ENCODE data around the gene HSPB1.
"Not testable (repeated sequence)": the region's sequence is repeated elsewhere in the genome, so short reads cannot be mapped to it uniquely, and the experiment has no call there.

HSPB1 gene

DNA sequence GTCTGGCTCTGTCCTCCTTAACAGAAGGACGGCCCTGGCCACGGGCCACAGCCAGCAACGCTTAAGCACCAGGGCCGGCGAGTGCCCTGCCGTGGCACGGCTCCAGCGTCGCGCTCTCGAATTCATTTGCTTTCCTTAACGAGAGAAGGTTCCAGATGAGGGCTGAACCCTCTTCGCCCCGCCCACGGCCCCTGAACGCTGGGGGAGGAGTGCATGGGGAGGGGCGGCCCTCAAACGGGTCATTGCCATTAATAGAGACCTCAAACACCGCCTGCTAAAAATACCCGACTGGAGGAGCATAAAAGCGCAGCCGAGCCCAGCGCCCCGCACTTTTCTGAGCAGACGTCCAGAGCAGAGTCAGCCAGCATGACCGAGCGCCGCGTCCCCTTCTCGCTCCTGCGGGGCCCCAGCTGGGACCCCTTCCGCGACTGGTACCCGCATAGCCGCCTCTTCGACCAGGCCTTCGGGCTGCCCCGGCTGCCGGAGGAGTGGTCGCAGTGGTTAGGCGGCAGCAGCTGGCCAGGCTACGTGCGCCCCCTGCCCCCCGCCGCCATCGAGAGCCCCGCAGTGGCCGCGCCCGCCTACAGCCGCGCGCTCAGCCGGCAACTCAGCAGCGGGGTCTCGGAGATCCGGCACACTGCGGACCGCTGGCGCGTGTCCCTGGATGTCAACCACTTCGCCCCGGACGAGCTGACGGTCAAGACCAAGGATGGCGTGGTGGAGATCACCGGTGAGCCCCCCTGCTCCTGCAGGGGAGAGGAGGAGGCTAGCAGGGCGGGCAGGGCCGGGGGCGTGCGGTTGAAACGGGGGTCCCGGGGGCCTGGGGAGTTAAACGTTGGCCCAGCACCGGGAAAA lies at the start of gene HSPB1:
Gene HSPB1 (plus strand): TSS at position 327 of the 855 bp plus-strand sequence. CDS start 40 bp downstream, at position 367.
- DNase-seq (ENCODE audit: extremely low read depth in 1 of 2, low read depth in 1 of 2): peak in 1 of 2 donors; percentile 51

DNA sequence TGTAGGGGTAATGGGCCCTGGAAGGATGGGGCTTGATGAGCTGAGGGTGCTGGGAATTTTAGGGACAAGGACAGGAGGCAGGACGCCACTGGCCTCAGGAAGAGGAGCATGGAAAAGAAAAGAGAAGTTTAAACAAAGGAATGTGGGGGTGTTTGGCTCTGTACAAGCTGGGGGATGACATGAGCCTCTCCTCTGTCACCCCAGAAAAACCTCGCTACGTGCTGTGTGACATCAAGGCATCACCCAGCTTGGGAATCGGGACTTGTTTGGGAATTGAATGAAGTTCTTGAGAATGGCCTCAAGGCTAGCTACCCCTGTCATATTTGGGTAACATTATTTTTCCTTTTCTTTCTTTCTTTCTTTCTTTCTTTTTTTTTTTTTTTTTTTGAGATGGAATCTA lies 47.7 kb upstream of the HSPB1 start:
- no peak for DNase-seq (ENCODE audit: extremely low read depth in 1 of 2, low read depth in 1 of 2)

DNA sequence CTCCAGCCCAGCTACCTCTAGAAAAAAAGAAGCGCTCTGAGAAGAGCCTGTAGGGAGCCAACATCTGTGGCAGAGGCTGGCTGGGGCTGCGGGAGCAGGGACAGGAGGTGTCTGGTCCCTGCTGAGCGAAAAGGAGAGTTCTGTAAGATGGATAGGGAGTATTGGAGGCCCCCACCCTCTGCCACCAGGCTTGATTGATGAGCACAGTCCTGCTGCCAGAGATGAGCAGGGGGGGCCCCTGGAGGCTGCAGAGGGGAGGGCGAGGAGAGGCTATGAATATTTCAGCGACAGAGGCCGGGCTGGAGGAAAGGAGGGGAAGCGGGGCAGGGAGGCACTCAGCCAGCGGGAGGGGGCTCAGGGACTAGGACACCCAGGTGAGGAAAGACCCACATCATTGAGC lies 44.5 kb upstream of the HSPB1 start:
- no peak for DNase-seq (ENCODE audit: extremely low read depth in 1 of 2, low read depth in 1 of 2)

DNA sequence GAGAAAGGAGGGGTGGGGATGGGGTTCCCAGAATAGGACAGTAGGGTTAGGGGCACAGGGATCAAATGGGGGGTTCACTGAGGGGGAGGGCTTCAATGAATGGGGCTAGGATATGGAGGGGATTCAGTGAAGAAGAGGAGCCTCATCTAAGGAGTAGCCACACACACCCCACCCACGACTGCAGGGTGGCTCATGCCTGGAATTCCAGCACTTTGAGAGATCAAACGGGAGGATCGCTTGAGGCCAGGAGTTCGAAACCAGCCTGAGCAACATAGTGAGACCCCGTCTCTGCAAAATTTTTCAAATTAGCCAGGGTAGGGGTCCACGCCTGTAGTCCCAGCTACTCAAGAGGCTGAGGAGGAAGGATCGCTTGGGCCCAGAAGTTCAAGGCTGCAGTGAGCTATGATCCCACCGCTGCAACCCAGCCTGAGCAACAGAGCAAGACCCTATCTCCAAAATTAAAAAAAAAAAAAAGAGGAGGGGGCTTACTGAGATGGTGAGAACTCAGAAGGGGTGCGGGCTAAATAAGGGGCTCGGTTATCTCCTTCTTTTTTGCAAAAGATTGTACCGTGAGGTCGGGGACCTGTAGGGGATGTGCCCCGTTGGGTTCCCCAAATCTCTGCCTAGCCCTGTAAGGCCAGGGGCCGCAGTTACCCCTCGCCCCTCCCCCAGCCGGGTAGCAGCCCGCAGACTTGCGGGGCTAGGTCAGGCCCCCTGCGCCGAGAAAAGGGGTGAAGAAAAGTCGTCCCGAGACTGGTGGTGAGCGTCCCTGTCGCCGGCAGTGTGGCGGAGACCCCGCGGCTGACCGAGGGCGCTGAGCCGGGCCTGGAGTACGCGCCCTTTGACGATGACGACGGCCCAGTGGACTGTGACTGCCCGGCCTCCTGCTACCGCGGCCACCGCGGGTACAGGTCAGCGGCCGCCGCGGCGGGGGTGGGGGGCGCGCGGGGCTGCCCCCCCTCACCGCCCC lies 43.1 kb upstream of the HSPB1 start:
- DNase-seq (ENCODE audit: extremely low read depth in 1 of 2, low read depth in 1 of 2): no peak

DNA sequence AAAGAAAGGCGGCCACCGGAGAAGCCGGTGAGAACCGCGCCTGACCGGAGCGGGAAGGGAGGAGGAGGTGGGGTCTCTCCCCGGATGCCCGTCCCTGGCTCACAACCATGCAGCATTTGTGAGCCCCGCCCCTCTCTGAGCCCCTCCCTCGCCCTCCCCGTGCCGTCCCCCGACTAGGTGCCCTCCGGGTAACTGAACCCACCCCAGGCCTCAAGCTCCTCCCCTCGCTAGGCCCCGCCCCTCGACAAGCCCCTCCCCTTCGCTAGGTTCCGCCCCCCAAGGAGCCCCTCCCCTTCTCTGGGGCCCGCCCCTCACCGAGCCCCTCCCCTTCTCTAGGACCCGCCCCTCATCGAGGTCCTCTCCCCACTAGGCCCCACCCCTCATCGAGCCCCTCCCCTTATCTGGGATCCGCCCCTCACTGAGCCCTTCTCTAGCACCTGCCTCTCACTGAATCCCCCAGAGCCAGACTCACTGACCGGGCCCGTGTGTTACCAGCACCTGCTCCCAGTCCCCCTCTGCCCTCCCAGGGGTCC lies 42.2 kb upstream of the HSPB1 start:
- DNase-seq (ENCODE audit: extremely low read depth in 1 of 2, low read depth in 1 of 2): peak in 1 of 2 donors; percentile 28

DNA sequence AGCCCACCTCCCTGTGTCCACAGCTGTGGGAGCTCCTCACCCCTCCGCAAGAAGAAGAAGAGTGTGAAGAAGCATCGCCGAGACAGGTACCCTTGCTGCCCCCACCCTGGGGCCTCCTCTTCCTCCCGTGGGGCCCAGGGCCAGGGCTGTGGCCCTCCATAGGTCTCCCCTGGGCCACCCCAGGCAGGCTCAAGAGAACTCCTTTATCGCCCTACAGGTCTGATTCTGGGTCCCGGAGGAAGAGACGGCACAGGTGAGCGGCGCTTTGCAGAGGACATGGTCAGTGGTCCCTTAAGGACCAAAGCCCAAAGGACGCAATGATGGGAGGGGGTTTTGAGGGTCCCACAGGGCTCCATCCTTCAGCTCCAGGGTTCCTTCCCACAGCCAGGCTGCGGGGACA lies 41.1 kb upstream of the HSPB1 start:
- DNase-seq (ENCODE audit: extremely low read depth in 1 of 2, low read depth in 1 of 2): no peak

DNA sequence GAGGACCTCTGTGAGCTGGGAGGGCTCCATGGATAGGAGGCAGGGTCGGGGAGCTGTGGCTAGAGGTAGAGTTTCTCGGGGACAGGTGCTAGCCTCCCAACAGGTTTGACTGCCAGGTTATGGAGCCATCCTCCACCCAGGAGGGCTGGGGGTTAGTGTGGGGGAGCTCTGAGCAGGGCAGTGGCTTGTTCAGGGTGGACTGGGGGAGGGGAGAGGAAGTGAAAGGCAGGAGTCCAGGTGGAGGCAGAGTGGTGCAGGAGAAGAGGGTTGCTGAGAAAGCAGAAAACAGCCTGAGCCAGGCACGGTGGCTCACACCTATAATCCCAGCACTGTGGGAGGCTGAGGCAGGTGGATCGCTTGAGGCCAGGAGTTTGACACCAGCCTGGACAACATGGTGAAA lies 40.5 kb upstream of the HSPB1 start:
- no peak for DNase-seq (ENCODE audit: extremely low read depth in 1 of 2, low read depth in 1 of 2)

DNA sequence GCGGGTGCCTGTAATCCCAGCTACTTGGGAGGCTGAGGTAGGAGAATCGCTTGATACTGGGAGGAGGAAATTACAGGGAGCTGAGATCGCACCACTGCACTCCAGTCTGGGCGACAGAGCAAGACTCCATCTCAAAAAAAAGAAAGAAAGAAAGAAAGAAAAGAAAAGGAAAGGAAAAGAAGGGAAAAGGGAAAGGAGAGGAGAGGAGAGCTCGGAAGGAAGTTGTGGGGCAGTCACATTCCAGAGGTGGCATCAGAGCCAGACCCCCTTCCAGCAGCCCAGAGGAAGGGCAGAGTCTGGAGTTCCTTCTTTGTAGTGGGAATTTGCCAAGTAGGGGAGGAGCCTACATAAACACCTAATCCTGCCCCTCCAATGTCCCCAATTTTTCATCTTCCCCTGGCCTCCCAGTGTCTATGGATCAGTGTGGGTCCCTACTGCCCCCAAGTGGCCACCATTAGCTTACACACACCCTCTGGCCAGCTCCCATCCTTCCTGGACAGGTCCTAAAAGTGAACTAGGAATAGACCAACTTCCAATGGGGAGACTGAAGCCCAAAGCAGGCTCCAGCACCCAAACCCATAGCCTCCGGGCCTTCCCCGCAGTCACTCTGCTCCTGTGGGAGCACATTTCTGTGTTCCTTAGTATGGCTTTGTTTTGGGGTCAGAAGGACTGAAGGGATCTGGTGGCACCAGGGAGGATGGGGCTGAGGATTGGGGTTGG lies 39.6 kb upstream of the HSPB1 start:
- no peak for DNase-seq (ENCODE audit: extremely low read depth in 1 of 2, low read depth in 1 of 2)

DNA sequence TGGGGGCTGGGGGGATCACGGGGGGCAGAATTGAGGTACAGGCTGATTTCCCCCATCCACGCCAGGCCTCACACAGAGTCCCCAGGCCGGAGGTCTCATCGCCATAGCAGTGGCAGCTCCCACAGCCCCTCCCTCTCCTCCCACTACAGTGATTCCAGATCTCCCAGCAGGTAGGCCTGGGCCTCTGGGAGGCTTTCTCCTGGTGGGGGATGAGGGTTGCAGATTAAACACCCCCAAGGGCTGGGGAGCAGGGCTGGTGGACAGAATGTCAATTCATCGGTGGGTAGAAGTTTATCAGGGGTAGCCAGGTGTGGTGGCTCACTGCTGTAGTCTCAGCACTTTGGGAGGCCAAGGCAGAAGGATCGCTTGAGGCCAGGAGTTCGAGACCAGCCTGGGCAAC lies 37.2 kb upstream of the HSPB1 start:
- no peak for DNase-seq (ENCODE audit: extremely low read depth in 1 of 2, low read depth in 1 of 2)

DNA sequence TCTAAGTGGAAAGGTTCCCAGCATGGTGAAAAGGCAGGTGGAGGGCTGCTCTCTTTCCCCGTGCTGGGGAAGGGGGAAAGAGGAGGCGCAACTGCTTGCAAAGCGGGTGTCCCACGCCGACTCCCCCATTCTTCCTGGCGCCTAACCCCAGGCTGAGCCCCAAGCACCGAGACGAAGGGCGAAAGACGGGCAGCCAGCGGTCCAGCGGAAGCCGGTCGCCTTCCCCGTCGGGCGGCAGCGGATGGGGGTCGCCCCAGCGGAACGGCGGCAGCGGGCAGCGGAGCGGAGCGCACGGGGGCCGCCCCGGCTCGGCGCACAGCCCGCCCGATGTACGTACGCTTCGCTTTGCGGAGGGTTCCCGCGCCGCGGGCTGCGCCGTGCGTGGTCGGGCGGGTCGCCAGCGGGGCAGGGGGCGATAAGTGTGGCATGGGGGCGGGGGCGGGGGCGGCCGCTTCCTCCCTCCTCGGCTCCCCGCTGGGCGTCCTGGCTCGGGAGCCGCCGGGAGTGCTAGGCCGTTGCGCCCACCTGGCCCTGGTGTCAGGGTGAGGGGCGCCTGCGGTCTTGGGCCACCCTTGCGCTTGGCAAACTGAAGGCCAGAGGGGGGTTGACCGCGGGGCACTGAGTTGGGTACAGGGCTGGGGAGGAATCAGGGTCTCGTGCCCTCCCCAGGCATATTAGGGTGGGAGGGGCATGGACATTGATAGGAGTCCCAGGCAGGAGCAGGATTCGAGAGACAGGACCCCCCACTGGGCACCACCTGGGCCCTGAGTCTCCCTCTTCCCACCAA lies 35.2 kb upstream of the HSPB1 start:
- no peak for DNase-seq (ENCODE audit: extremely low read depth in 1 of 2, low read depth in 1 of 2)

DNA sequence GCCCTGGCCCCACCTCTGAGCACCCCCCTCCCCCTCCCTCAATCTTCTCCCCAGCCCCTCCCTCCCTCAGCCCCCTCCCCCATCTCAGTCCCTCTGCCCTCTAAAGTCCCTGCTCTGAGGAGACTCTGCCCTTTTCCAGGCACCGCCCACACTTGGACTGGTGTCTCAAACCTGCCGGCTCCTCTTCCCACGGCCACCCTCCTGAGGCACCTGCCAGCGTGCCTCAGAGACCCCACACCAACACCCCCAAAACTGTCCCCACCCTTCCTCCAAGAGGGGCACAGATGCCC lies 34.6 kb upstream of the HSPB1 start:
- DNase-seq (ENCODE audit: extremely low read depth in 1 of 2, low read depth in 1 of 2): no peak

DNA sequence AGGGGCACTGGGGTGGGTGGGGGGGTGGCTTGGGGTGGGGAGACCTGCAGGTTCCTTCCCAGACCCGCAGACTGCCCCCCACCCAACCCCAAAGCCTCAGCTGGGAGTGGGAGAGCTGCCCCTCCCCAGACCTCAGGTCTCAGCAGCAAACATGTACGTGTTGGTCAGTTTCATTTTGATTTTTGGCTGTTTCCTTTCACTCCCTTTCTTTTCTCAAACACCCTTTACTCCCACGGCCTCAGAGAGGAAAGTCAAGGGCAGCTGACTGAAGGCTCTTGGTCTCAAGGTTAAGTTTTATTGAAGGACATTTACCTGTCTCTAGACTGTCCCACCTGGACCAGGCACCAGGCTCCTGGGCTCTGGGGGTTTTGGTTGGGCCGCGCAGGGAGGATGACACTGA lies 34.1 kb upstream of the HSPB1 start:
- DNase-seq (ENCODE audit: extremely low read depth in 1 of 2, low read depth in 1 of 2): no peak

DNA sequence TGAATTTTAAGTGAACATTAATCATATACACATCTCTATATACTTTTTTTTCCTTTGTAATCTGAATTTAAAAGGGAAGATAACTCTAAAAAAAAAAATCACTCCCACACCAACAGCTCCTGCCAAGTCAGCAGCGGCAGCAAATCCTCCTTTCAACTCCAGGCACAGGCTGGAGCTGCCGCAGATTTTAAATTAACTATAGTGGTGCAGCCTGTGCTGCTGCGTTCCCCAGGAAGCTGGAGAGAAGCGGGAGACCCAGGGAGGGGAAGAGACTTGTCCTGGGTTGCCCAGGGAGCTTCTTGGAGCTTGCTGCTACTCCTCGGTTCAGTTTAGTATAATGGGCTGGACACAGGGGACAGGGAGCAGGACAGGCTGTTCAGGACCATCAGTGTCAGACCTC lies 32.6 kb upstream of the HSPB1 start:
- DNase-seq (ENCODE audit: extremely low read depth in 1 of 2, low read depth in 1 of 2): no peak

DNA sequence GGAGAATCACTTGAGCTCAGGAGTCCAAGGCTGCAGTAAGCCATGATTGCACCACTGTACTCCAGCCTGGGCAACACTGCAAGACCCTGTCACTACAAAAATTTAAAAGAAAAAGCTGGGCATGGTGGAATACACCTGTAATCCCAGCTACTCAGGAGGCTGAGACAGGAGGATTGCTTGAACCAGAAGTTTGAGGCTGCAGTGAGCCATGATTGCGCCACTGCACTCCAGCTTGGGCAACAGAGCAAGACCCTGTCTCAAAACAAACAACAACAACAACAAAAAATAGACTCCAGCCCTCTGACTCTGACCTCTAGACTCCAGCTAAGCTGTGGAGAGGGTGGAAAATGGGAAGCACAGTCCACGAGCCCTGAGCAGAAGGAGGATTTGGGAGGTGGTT lies 31.1 kb upstream of the HSPB1 start:
- not testable (repeated sequence) for DNase-seq (ENCODE audit: extremely low read depth in 1 of 2, low read depth in 1 of 2)

DNA sequence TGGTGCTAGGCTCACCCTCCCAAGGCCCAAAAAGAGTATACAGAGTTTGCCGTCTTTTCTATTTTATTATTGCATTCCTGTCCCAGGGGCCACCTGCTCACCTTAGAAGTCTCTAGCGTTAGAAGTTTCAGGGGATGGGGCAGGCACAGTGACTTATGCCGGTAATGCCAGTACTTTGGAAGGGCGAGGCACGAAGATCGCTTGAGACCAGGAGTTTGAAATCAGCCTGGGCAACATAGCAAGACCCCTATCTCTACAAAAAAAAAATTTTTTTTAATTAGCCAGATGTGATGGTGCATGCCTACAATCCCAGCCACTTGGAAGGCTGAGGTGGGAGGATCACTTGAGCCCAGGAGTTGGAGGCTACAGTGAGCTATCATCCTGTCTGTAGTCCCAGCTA lies 30.3 kb upstream of the HSPB1 start:
- DNase-seq (ENCODE audit: extremely low read depth in 1 of 2, low read depth in 1 of 2): no peak

DNA sequence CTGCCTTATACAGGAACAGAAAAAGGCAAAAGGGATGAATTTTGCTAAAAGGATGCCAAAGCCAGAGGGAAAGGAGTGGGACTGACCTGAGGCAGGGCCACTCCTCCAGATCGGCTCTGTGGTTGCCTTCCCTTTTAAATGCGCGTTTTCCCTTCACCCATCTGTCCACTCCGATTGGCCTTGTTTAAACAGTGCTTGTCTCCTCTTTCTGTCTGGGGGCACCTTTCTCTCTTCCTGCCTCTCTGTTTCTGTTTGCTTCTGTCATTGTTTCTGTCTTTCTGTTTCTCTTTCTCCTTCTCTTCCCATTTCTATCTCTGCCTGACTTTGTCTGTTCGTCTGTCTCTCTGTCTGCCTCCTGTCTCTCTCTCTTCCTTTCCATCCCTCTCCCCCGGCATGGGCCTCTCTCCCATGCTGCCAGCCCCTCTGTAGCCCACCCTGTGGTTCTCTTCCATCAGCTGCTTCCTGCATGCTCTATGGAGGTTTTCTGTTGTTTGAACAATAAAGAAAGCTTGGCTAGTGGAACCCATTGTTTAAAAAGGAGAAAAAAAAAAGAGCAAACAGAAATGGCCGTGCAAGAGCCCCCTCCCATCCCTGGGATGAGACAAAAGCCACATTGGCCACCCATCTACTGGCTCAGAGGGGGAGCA lies 29.5 kb upstream of the HSPB1 start:
- DNase-seq (ENCODE audit: extremely low read depth in 1 of 2, low read depth in 1 of 2): no peak

DNA sequence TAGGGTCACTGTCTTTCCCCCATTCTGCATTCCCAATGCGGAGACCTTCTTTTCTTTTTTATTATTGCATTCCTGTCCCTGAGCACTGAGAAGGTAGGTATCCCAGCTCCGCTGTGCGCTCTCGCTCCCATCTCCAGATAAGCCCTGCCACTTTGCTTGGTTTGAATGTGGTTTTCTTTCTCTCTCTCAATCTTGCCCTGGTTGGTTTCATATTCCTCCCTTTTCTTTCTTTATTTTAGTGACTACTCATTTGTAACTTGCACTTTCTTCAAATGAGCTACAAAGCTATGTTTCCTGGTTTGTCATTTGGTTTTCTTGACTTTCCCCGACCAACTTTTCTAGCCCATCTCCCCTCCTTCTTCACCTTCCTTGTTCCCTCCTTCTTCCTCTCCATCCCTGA lies 29.0 kb upstream of the HSPB1 start:
- DNase-seq (ENCODE audit: extremely low read depth in 1 of 2, low read depth in 1 of 2): no peak

DNA sequence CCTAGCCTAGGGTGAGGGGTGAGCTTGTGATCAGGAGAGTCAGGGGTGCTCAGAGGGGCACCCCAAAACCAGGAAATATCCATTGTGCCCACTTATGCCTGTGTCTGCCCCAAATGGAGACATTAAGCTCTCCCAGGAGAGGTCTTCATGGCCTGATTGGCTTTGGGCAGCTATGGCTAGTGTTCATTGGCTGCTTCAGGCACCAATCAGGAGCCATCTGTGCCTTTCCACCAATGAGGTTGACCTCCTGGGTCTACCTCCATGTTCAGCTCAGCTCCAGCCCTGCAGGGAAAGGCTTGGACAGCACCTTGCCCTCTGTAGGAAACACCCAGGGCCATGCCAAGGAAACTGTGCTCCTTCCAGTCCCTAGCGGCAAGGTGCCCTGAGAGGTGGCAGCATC lies 23.9 kb upstream of the HSPB1 start:
- DNase-seq (ENCODE audit: extremely low read depth in 1 of 2, low read depth in 1 of 2): no peak

DNA sequence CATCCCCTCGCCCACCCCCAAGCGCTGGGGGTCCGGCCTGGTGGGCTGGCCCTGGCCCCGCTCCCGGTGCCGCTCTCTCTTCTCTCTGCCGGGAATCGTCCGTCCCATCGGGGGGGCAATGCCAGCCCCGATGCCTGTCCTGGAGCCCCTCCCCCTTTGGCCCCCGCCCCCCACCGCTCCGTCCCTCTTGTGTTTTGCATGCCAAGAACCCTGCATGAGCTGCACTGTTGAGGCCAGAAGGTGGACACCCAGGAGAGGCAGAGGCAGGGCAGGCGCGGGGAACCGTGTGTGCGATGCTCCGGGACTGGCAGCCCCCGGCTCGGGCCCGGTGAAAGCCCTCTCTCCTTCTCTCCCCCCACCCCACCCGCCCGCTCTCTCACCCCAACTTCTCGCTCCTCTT lies 22.1 kb upstream of the HSPB1 start:
- no peak for DNase-seq (ENCODE audit: extremely low read depth in 1 of 2, low read depth in 1 of 2)
